Measurements from ENCODE around the gene DUSP3. TPM values are rescaled to one million over a fixed set of nuclear protein-coding genes. Genes with fewer than 3 reads are reported as not detected.

Gene DUSP3
- polyA plus RNA-seq, 1 donor from 2014 or later, result 38.8 TPM

DNA sequence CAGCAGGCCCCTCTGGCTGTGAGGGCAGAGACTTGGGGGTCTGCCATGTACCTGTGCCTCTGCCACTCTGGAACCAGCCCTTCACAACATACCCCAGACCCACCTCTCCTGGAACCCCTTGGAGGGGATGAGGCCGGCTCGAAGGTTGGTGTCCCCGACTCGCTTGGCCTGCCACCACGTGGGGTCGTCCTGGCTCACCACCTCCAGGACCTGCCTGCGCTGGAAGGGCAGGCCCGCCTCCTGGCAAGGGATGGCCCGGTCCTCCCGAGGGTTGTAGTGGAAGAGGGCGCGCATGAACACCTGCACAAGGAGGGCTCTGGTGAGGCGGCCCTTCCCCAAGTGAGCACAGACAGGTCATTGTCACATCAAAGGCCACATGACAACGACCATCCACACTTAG is 42.0 kb upstream of the DUSP3 start:
- no peaks in the 10 kb centered on the region for H3F3A ChIP-seq (ENCODE audit: insufficient read depth, low read length, poor library complexity, severe bottlenecking)
- TF ChIP-seq RAD21 (conservative IDR thresholded peaks at IDR 0.05) (no peak), MXI1 (conservative IDR thresholded peaks at IDR 0.05; ENCODE audit: poor library complexity, severe bottlenecking) (no peak), EP300 (conservative IDR thresholded peaks at IDR 0.05; ENCODE audit: poor library complexity, severe bottlenecking) (no peak), CTCF (IDR thresholded peaks at IDR 0.05; ENCODE audit: poor library complexity, severe bottlenecking) (no peak), SMC3 (conservative IDR thresholded peaks at IDR 0.05; ENCODE audit: poor library complexity) (no peak), TAF1 (IDR thresholded peaks at IDR 0.05; ENCODE audit: low read depth) (no peak), POLR2AphosphoS5 (IDR thresholded peaks at IDR 0.05) (no peak), REST (IDR thresholded peaks at IDR 0.05; ENCODE audit: borderline replicate concordance) (no peak)
- H4K20me1 ChIP-seq (ENCODE audit: insufficient read depth), result no peaks in the 10 kb centered on the region

DNA sequence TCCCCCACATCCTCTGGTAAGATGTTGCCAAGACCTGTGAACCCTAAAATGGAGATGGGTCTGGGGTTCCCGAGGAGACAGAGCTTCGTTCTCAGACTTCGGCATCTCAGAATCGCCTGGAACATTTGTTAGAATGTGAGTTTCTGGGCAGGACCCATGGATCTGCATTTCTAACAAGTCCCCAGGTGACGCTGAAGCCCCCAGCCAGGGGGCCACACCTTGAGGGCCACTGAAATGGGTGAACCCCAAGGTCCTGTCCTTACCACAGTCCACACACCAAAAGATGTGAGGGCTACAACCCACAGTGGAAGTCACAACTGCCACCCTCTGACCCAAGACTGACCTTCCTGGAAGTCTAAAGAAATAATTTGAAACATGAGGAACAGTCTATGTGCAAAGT is 40.2 kb upstream of the DUSP3 start:
- no peaks in the 10 kb centered on the region for H4K20me1 ChIP-seq (ENCODE audit: insufficient read depth)
- H3K9me3 ChIP-seq (ENCODE audit: low read length), result no peaks in the 10 kb centered on the region
- H3K9ac ChIP-seq (ENCODE audit: low read length), result no peak overlapping the region
- no peaks in the 10 kb centered on the region for H3K36me3 ChIP-seq (ENCODE audit: insufficient read depth, low read length)
- no peaks in the 10 kb centered on the region for H3K9me2 ChIP-seq (ENCODE audit: insufficient read depth, low read length)
- no peaks in the 10 kb centered on the region for H3K79me2 ChIP-seq (replicated peaks; ENCODE audit: insufficient read depth, low read length)
- H2AFZ ChIP-seq (ENCODE audit: low read depth, low read length), result no peak overlapping the region
- H3K27me3 ChIP-seq (ENCODE audit: insufficient read depth, low read depth, low read length), result no peaks in the 10 kb centered on the region
- H3K4me3 ChIP-seq (ENCODE audit: low read length), result no peak overlapping the region
- H3F3A ChIP-seq (ENCODE audit: insufficient read depth, low read length, poor library complexity, severe bottlenecking), result no peaks in the 10 kb centered on the region
- TF ChIP-seq SMC3 (conservative IDR thresholded peaks at IDR 0.05; ENCODE audit: poor library complexity) (no peak), EP300 (conservative IDR thresholded peaks at IDR 0.05; ENCODE audit: poor library complexity, severe bottlenecking) (no peak), RAD21 (conservative IDR thresholded peaks at IDR 0.05) (no peak), TAF1 (IDR thresholded peaks at IDR 0.05; ENCODE audit: low read depth) (no peak), POLR2AphosphoS5 (IDR thresholded peaks at IDR 0.05) (no peak), MXI1 (conservative IDR thresholded peaks at IDR 0.05; ENCODE audit: poor library complexity, severe bottlenecking) (no peak), CTCF (IDR thresholded peaks at IDR 0.05; ENCODE audit: poor library complexity, severe bottlenecking) (no peak), EZH2 (IDR thresholded peaks at IDR 0.05; ENCODE audit: borderline replicate concordance, insufficient read depth, low read length, poor library complexity, severe bottlenecking) (no peak), REST (IDR thresholded peaks at IDR 0.05; ENCODE audit: borderline replicate concordance) (no peak)
- H3K4me2 ChIP-seq (ENCODE audit: low read length), result no peak overlapping the region
- H3K27ac ChIP-seq (ENCODE audit: low read length), result no peak overlapping the region

More for the DNA sequence above, 42.0 kb upstream of the DUSP3 start:
- Histone ChIP-seq H2AFZ (ENCODE audit: low read depth, low read length) (no peak overlapping the region), H3K4me2 (ENCODE audit: low read length) (no peak overlapping the region), H3K36me3 (ENCODE audit: insufficient read depth, low read length) (no peaks in the 10 kb centered on the region), H3K9ac (ENCODE audit: low read length) (no peak overlapping the region), H3K9me2 (ENCODE audit: insufficient read depth, low read length) (no peaks in the 10 kb centered on the region), H3K4me3 (ENCODE audit: low read length) (no peak overlapping the region), H3K27ac (ENCODE audit: low read length) (no peak overlapping the region), H3K9me3 (ENCODE audit: low read length) (no peaks in the 10 kb centered on the region), H3K27me3 (ENCODE audit: insufficient read depth, low read depth, low read length) (no peaks in the 10 kb centered on the region), H3K79me2 (replicated peaks; ENCODE audit: insufficient read depth, low read length) (no peaks in the 10 kb centered on the region)

All from neural cell (in vitro differentiated cells).